Measurements from ENCODE around the gene DHDH.

Gene DHDH

DNA sequence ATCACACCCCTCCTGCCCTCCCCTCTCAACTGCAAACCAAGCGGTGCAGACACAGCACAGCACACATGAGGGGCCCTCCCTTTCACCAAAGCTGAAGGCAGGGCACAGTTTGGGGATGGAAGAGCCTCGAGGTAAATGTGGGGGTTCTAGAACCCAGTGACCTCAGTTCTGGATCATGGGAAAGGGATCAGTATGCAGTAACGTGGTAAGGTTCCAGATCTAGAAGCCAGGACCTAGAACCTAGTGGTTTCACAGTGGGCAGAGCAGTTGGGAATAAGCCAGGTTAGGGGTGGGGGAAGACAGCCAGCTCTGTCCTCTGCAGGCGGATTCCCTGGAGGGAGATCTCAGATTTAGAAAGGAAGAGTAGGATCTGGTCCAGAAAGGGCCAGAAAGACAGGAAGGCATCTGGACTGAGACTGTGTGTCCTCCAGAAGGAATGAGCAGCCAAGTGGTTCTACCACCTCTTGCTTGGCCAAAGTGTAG, 34.7 kb downstream of the DHDH start:
- Histone ChIP-seq H3K36me3 (ENCODE audit: control insufficient read depth, insufficient read depth, low read length) (peaks cover 41% of the 10 kb centered on the region), H3K4me3 (ENCODE audit: low read depth, low read length) (no peak overlapping the region), H3K27me3 (ENCODE audit: control insufficient read depth, insufficient read depth, low read length) (no peaks in the 10 kb centered on the region), H3K4me1 (ENCODE audit: control insufficient read depth, insufficient read depth, low read length) (peaks cover 18% of the 10 kb centered on the region), H3K27ac (ENCODE audit: low read depth, low read length) (no peak overlapping the region), H3K9ac (ENCODE audit: low read depth, low read length) (no peak overlapping the region), H3K9me3 (ENCODE audit: control insufficient read depth, insufficient read depth, low read length) (no peaks in the 10 kb centered on the region)

DNA sequence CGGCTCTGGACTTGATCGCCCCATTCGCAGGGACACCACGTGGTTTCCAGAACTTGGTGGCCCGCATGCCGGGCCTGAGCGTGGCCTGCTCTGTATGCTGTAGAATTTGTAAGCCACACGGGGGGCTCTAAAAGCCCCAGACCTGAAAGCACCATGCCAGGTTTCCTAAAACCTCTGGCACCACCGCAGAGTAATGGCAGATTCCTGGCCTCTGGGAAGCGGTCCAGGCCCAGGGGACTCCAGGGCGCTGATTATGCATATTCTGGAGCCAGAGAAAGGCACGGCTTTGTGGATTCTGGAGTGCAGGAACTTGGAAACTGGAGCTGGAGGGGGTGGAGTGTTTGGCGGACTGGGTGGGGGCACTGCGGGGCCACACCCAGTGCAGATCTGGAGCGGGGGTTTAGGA, 35.3 kb downstream of the DHDH start:
- H3K27ac ChIP-seq (ENCODE audit: low read depth, low read length): no peak overlapping the region
- peaks cover 45% of the 10 kb centered on the region for H3K36me3 ChIP-seq (ENCODE audit: control insufficient read depth, insufficient read depth, low read length)
- H3K27me3 ChIP-seq (ENCODE audit: control insufficient read depth, insufficient read depth, low read length): no peaks in the 10 kb centered on the region
- H3K4me1 ChIP-seq (ENCODE audit: control insufficient read depth, insufficient read depth, low read length): peaks cover 13% of the 10 kb centered on the region
- H3K9ac ChIP-seq (ENCODE audit: low read depth, low read length): no peak overlapping the region
- H3K4me3 ChIP-seq (ENCODE audit: low read depth, low read length): no peak overlapping the region
- no peaks in the 10 kb centered on the region for H3K9me3 ChIP-seq (ENCODE audit: control insufficient read depth, insufficient read depth, low read length)

GRCh38 chr19:48969276-48970138, 36.0 kb downstream of the DHDH start:
- H3K4me3 ChIP-seq (ENCODE audit: low read depth, low read length): no peak overlapping the region
- no peak overlapping the region for H3K27ac ChIP-seq (ENCODE audit: low read depth, low read length)
- H3K4me1 ChIP-seq (ENCODE audit: control insufficient read depth, insufficient read depth, low read length): peaks cover 6% of the 10 kb centered on the region
- no peak overlapping the region for H3K9ac ChIP-seq (ENCODE audit: low read depth, low read length)
- no peaks in the 10 kb centered on the region for H3K9me3 ChIP-seq (ENCODE audit: control insufficient read depth, insufficient read depth, low read length)
- peaks cover 52% of the 10 kb centered on the region for H3K36me3 ChIP-seq (ENCODE audit: control insufficient read depth, insufficient read depth, low read length)
- no peaks in the 10 kb centered on the region for H3K27me3 ChIP-seq (ENCODE audit: control insufficient read depth, insufficient read depth, low read length)

GRCh38 chr19:48970139-48970766, 36.8 kb downstream of the DHDH start:
- H3K4me1 ChIP-seq (ENCODE audit: control insufficient read depth, insufficient read depth, low read length): peaks cover 5% of the 10 kb centered on the region; the same call in 1 of the 2 replicates
- H3K27ac ChIP-seq (ENCODE audit: low read depth, low read length): no peak overlapping the region
- H3K9ac ChIP-seq (ENCODE audit: low read depth, low read length): no peak overlapping the region
- H3K9me3 ChIP-seq (ENCODE audit: control insufficient read depth, insufficient read depth, low read length): no peaks in the 10 kb centered on the region
- H3K36me3 ChIP-seq (ENCODE audit: control insufficient read depth, insufficient read depth, low read length): peaks cover 54% of the 10 kb centered on the region
- no peak overlapping the region for H3K4me3 ChIP-seq (ENCODE audit: low read depth, low read length)
- H3K27me3 ChIP-seq (ENCODE audit: control insufficient read depth, insufficient read depth, low read length): no peaks in the 10 kb centered on the region

DNA sequence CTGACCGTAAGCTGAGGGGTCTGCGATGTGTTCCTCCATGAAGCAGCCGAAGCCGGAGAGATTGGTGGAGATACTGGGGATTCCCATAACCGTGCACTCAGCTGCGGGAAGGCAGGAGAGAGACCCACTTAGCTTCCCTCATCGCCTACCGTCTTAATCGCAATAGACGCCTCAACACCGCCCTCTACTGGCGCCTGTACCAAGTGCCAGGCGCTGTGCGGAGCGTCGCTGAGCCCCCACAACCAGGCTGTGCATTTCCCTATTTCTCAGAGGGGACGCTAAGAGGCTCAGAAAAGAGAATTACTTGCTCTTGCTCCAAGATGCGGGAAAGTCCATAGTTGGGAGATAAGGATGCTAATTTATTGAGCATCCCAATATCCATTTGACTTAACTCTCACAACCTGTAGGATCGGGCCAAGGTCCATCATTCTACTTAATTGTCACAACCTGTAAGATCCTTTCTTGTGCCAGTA, 37.5 kb downstream of the DHDH start:
- no peaks in the 10 kb centered on the region for H3K9me3 ChIP-seq (ENCODE audit: control insufficient read depth, insufficient read depth, low read length)
- no peak overlapping the region for H3K4me3 ChIP-seq (ENCODE audit: low read depth, low read length)
- no peak overlapping the region for H3K27ac ChIP-seq (ENCODE audit: low read depth, low read length)

GRCh38 chr19:48975947-48976847, 42.7 kb downstream of the DHDH start:
- Histone ChIP-seq H3K9me3 (ENCODE audit: control insufficient read depth, insufficient read depth, low read length) (no peaks in the 10 kb centered on the region), H3K9ac (ENCODE audit: low read depth, low read length) (no peak overlapping the region), H3K4me1 (ENCODE audit: control insufficient read depth, insufficient read depth, low read length) (no peaks in the 10 kb centered on the region), H3K36me3 (ENCODE audit: control insufficient read depth, insufficient read depth, low read length) (peaks cover 34% of the 10 kb centered on the region), H3K4me3 (ENCODE audit: low read depth, low read length) (no peak overlapping the region), H3K27me3 (ENCODE audit: control insufficient read depth, insufficient read depth, low read length) (no peaks in the 10 kb centered on the region), H3K27ac (ENCODE audit: low read depth, low read length) (no peak overlapping the region)

More for the DNA sequence above, 37.5 kb downstream of the DHDH start:
- H3K27me3 ChIP-seq (ENCODE audit: control insufficient read depth, insufficient read depth, low read length): no peaks in the 10 kb centered on the region
- no peak overlapping the region for H3K9ac ChIP-seq (ENCODE audit: low read depth, low read length)
- peaks cover 4% of the 10 kb centered on the region; the same call in 1 of the 2 replicates for H3K4me1 ChIP-seq (ENCODE audit: control insufficient read depth, insufficient read depth, low read length)
- H3K36me3 ChIP-seq (ENCODE audit: control insufficient read depth, insufficient read depth, low read length): peaks cover 53% of the 10 kb centered on the region

- Histone ChIP-seq H3K27me3 (ENCODE audit: control insufficient read depth, insufficient read depth, low read length) (no peaks in the 10 kb centered on the region), H3K27ac (ENCODE audit: low read depth, low read length) (no peak overlapping the region), H3K4me3 (ENCODE audit: low read depth, low read length) (no peak overlapping the region), H3K36me3 (ENCODE audit: control insufficient read depth, insufficient read depth, low read length) (peaks cover 41% of the 10 kb centered on the region), H3K9ac (ENCODE audit: low read depth, low read length) (no peak overlapping the region), H3K4me1 (ENCODE audit: control insufficient read depth, insufficient read depth, low read length) (no peaks in the 10 kb centered on the region), H3K9me3 (ENCODE audit: control insufficient read depth, insufficient read depth, low read length) (no peaks in the 10 kb centered on the region)
These were observed 43.6 kb downstream of the DHDH start for GRCh38 chr19:48977061-48977460.

DNA sequence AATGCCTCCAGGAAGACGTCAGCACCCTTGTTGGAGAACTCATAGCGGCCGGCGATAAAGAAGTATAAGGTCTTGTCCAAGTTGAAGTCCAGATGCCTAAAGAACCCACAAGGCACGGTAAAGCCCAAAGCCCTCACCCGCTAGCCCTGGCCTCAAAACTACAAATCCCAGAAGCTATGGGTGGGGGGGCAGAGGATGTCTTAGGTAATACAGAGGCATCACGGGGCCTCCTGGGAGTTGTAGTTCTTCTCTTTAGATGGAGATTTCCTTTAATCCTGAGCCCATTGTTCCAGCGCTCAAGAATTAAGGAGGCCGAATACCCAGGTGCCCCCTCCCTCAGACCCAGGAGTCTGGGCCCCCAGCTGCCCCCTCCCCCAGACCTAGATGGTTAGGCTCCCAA, 48.8 kb downstream of the DHDH start:
- Histone ChIP-seq H3K9ac (ENCODE audit: low read depth, low read length) (no peak overlapping the region), H3K4me3 (ENCODE audit: low read depth, low read length) (no peak overlapping the region), H3K27me3 (ENCODE audit: control insufficient read depth, insufficient read depth, low read length) (no peaks in the 10 kb centered on the region), H3K36me3 (ENCODE audit: control insufficient read depth, insufficient read depth, low read length) (peaks cover 50% of the 10 kb centered on the region), H3K27ac (ENCODE audit: low read depth, low read length) (no peak overlapping the region), H3K4me1 (ENCODE audit: control insufficient read depth, insufficient read depth, low read length) (no peaks in the 10 kb centered on the region), H3K9me3 (ENCODE audit: control insufficient read depth, insufficient read depth, low read length) (no peaks in the 10 kb centered on the region)

DNA sequence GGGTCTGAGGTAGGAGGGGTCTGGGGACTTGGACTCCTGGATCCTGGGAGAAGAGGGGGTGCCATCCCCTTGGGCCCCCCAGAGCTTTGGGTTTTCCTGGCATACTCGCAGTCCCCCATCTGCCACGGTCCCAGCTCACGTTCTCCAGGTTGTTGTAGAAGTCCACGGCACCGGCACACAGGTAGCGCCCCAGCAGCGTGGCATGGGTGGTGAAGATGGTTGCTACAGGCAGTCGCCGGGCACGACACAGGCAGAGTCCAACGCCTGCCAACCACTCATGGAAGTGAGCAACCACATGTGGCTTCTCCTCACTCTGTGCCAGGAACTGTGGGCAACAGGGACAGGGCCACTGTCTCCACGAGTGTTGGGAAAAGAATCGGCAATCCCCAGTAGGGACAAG, 52.2 kb downstream of the DHDH start:
- no peaks in the 10 kb centered on the region for H3K9me3 ChIP-seq (ENCODE audit: control insufficient read depth, insufficient read depth, low read length)
- H3K4me1 ChIP-seq (ENCODE audit: control insufficient read depth, insufficient read depth, low read length): no peaks in the 10 kb centered on the region
- no peak overlapping the region for H3K9ac ChIP-seq (ENCODE audit: low read depth, low read length)
- H3K27me3 ChIP-seq (ENCODE audit: control insufficient read depth, insufficient read depth, low read length): no peaks in the 10 kb centered on the region
- peaks cover 58% of the 10 kb centered on the region for H3K36me3 ChIP-seq (ENCODE audit: control insufficient read depth, insufficient read depth, low read length)
- H3K27ac ChIP-seq (ENCODE audit: low read depth, low read length): no peak overlapping the region
- H3K4me3 ChIP-seq (ENCODE audit: low read depth, low read length): no peak overlapping the region

- Histone ChIP-seq H3K4me1 (ENCODE audit: control insufficient read depth, insufficient read depth, low read length) (no peaks in the 10 kb centered on the region), H3K36me3 (ENCODE audit: control insufficient read depth, insufficient read depth, low read length) (peaks cover 61% of the 10 kb centered on the region), H3K27me3 (ENCODE audit: control insufficient read depth, insufficient read depth, low read length) (no peaks in the 10 kb centered on the region), H3K9ac (ENCODE audit: low read depth, low read length) (no peak overlapping the region), H3K4me3 (ENCODE audit: low read depth, low read length) (no peak overlapping the region), H3K9me3 (ENCODE audit: control insufficient read depth, insufficient read depth, low read length) (no peaks in the 10 kb centered on the region), H3K27ac (ENCODE audit: low read depth, low read length) (no peak overlapping the region)
These were observed 52.7 kb downstream of the DHDH start for GRCh38 chr19:48986211-48986610.
